ENCODE results near the gene APOBEC4. TPM values are rescaled to one million over a fixed set of nuclear protein-coding genes. Genes with fewer than 3 reads are reported as not detected.

Gene APOBEC4
- polyA plus RNA-seq, 1 experiment: not detected

DNA sequence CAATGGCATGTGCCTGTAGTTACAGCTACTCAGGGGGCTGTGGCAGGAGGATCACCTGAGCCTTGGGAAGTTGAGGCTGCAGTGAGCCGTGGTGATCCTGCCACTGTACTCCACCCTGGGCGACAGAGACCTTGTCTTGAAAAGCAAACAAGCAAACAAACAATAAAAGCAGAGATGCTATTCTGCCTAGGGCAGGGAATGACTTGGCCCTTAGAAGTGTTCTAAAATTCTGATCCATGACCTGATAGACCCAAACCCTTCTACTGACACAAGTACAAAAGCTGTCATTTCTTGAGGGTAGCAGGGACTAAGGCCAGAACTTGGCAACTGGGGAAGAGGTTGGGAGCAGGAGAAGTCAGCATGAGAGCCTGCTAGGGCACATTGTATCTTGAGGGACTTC lies 47.2 kb downstream of the APOBEC4 start:
- Histone ChIP-seq H3K9me3 (ENCODE audit: control insufficient read depth, insufficient read depth, low read length) (no peaks in the 10 kb centered on the region), H3K4me3 (ENCODE audit: low read depth, low read length) (no peak overlapping the region), H3K27me3 (ENCODE audit: control insufficient read depth, insufficient read depth, low read length) (no peaks in the 10 kb centered on the region), H3K27ac (ENCODE audit: low read depth, low read length) (no peak overlapping the region)
- DNase-seq (ENCODE audit: low read depth, low spot score): no peak
- ChIA-PET CTCF (interaction anchor here (0.6 kb wide), 1 partner anchor 21 kb away, joined by 4 read pairs; no protein-coding TSS in a partner anchor), POLR2A (no interaction called here)
- TF ChIP-seq, protein P1, sequence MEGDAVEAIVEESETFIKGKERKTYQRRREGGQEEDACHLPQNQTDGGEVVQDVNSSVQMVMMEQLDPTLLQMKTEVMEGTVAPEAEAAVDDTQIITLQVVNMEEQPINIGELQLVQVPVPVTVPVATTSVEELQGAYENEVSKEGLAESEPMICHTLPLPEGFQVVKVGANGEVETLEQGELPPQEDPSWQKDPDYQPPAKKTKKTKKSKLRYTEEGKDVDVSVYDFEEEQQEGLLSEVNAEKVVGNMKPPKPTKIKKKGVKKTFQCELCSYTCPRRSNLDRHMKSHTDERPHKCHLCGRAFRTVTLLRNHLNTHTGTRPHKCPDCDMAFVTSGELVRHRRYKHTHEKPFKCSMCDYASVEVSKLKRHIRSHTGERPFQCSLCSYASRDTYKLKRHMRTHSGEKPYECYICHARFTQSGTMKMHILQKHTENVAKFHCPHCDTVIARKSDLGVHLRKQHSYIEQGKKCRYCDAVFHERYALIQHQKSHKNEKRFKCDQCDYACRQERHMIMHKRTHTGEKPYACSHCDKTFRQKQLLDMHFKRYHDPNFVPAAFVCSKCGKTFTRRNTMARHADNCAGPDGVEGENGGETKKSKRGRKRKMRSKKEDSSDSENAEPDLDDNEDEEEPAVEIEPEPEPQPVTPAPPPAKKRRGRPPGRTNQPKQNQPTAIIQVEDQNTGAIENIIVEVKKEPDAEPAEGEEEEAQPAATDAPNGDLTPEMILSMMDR (IDR thresholded peaks at IDR 0.05; ENCODE audit: low read depth, low read length): no peak

DNA sequence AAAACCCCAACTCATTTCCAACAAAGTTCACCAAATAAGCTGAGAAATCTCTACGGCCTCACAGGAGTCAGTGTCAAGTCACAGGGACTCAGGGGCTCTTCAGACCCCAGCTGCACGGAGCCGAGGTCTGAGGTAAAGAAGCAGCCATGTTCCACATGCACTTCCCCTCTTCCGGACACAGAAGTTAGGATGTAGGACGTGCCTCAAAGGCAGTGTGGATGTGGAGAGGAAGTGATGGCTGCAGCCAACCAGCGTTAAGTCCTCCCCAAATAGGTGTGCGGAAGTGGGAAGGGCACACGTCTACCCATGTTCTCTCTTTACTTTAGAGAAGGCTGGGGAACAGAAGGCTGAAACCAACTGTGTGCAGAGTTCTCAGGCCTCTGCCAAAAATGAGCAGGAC lies 48.3 kb downstream of the APOBEC4 start:
- no peaks in the 10 kb centered on the region for H3K9me3 ChIP-seq (ENCODE audit: control insufficient read depth, insufficient read depth, low read length)
- TF ChIP-seq, protein P1 (IDR thresholded peaks at IDR 0.05; ENCODE audit: low read depth, low read length): no peak
- H3K27me3 ChIP-seq (ENCODE audit: control insufficient read depth, insufficient read depth, low read length): no peaks in the 10 kb centered on the region
- no peak for DNase-seq (ENCODE audit: low read depth, low spot score)
- CTCF ChIA-PET: no interaction called here
- H3K27ac ChIP-seq (ENCODE audit: low read depth, low read length): no peak overlapping the region
- H3K4me3 ChIP-seq (ENCODE audit: low read depth, low read length): no peak overlapping the region
- POLR2A ChIA-PET: no interaction called here

DNA sequence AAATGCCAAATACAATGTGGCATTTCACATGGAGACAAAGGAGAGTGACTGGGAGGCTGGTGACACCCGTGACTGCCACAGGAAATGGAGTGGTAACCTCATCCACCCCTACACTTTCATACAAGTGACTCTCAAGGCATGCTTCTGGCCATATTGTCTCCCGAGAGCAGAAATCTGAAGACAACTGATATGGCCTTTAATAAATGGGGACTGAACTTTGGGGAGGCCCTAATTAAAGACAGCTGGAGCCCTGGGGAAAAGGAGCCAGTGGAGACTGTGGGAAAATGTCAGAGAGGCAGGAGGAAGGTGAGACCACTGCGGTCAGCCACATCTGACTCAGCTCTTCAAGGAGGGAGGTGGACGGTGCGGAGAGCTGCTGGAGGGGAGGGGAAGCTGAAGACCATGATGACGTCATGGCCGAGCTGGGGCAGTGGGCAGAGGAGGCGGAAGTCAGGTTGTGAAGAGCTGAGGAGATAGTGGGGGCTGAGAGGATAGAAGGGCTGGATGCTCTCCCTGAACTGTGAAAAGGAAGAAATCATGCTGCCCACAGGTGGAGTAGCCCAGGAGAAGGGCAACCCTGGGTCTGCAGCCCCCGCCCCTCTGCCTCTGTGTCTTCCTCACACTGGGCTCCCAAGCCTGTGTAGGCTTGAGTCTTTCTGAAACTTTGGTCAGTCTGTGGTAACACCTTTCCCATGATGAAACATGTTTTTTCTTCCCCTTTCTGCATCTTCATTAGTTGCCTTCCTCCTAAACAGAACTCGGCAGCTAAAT lies 48.9 kb downstream of the APOBEC4 start:
- ChIA-PET POLR2A (no interaction called here), CTCF (no interaction called here)
- Histone ChIP-seq H3K27me3 (ENCODE audit: control insufficient read depth, insufficient read depth, low read length) (no peaks in the 10 kb centered on the region), H3K4me3 (ENCODE audit: low read depth, low read length) (no peak overlapping the region), H3K27ac (ENCODE audit: low read depth, low read length) (no peak overlapping the region), H3K9me3 (ENCODE audit: control insufficient read depth, insufficient read depth, low read length) (no peaks in the 10 kb centered on the region)
- DNase-seq (ENCODE audit: low read depth, low spot score): peak; percentile 83
- TF ChIP-seq, protein P1 (IDR thresholded peaks at IDR 0.05; ENCODE audit: low read depth, low read length): no peak

DNA sequence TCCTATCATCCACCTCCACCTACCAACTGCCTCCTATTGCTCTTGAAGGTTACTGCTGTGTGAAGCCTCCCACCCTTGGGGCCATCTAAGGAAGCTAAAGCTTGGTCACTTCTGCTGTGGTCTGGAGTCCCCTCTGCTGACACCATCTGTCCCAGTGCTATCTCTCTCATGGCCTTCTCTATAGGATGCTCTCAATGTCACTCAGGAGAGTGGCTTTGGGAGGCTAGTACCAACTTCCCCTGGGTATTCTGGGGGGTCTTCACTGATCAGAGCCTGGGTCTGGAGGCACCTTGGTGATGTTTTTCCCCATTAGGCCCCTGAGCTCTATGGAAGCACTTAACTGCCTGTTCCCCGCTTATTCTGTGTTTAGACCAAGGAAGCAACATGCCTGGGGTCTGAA lies 50.6 kb downstream of the APOBEC4 start:
- Histone ChIP-seq H3K27ac (ENCODE audit: low read depth, low read length) (no peak overlapping the region), H3K27me3 (ENCODE audit: control insufficient read depth, insufficient read depth, low read length) (no peaks in the 10 kb centered on the region), H3K4me3 (ENCODE audit: low read depth, low read length) (no peak overlapping the region), H3K9me3 (ENCODE audit: control insufficient read depth, insufficient read depth, low read length) (no peaks in the 10 kb centered on the region)
- TF ChIP-seq, protein P1 (IDR thresholded peaks at IDR 0.05; ENCODE audit: low read depth, low read length): no peak
- ChIA-PET POLR2A (no interaction called here), CTCF (no interaction called here)
- DNase-seq (ENCODE audit: low read depth, low spot score): no peak

DNA sequence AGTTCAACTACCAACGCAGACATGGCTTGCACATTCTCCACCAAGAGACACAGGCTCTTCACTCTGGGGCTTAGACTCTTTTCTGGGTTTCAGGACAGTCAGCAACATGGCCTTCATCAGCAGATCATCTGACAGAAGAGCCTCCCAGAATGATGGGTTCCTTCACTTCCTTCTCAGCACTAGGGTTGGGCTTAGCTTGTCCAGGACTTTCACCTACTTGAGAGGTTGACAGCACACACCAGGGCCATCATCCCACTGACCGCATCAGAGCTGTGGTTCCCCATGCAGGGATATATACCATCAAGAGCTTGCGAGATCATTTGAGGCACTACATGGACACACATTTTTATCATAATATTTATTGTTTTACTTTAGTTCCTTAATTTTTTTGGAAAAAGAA lies 52.5 kb downstream of the APOBEC4 start:
- Histone ChIP-seq H3K27me3 (ENCODE audit: control insufficient read depth, insufficient read depth, low read length) (no peaks in the 10 kb centered on the region), H3K4me3 (ENCODE audit: low read depth, low read length) (no peak overlapping the region), H3K9me3 (ENCODE audit: control insufficient read depth, insufficient read depth, low read length) (no peaks in the 10 kb centered on the region), H3K27ac (ENCODE audit: low read depth, low read length) (no peak overlapping the region)
- no peak for DNase-seq (ENCODE audit: low read depth, low spot score)
- ChIA-PET POLR2A (no interaction called here), CTCF (interaction anchor here (1.8 kb wide), 1 partner anchor 9 kb away, joined by 9 read pairs; no protein-coding TSS in a partner anchor)
- TF ChIP-seq, protein P1 (IDR thresholded peaks at IDR 0.05; ENCODE audit: low read depth, low read length): no peak
